ENCODE results near the gene OR6C74.

DNA sequence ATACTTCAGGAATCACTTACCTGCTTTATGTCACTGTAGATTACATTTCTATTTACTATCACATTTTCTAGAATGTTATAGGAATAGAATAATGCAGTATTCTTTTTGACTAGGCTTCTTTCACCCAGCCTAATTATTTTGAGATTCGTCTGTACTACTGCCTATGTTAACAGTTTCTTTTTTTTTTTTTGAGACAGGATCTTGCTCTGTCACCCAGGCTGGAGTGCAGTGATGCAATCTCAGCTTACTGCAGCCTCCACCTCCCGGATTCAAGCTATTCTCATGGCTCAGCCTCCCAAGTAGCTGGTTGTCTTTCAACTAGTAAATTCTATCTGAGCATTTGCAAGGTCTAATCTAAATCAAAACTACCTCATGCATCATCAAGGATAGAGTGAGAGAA is 45.6 kb downstream of the OR6C74 start:
- TF ChIP-seq EZH2phosphoT487 (IDR thresholded peaks at IDR 0.05; ENCODE audit: borderline replicate concordance, low read length): no peak
- TF ChIP-seq, protein P1, sequence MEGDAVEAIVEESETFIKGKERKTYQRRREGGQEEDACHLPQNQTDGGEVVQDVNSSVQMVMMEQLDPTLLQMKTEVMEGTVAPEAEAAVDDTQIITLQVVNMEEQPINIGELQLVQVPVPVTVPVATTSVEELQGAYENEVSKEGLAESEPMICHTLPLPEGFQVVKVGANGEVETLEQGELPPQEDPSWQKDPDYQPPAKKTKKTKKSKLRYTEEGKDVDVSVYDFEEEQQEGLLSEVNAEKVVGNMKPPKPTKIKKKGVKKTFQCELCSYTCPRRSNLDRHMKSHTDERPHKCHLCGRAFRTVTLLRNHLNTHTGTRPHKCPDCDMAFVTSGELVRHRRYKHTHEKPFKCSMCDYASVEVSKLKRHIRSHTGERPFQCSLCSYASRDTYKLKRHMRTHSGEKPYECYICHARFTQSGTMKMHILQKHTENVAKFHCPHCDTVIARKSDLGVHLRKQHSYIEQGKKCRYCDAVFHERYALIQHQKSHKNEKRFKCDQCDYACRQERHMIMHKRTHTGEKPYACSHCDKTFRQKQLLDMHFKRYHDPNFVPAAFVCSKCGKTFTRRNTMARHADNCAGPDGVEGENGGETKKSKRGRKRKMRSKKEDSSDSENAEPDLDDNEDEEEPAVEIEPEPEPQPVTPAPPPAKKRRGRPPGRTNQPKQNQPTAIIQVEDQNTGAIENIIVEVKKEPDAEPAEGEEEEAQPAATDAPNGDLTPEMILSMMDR (conservative IDR thresholded peaks at IDR 0.05; ENCODE audit: low read depth, low read length): no peak

All from PC-3 (cell line).